ENCODE results near the gene CRTAP.
"Not testable (repeated sequence)": the region's sequence is repeated elsewhere in the genome, so short reads cannot be mapped to it uniquely, and the experiment has no call there.

The CRTAP gene

DNA sequence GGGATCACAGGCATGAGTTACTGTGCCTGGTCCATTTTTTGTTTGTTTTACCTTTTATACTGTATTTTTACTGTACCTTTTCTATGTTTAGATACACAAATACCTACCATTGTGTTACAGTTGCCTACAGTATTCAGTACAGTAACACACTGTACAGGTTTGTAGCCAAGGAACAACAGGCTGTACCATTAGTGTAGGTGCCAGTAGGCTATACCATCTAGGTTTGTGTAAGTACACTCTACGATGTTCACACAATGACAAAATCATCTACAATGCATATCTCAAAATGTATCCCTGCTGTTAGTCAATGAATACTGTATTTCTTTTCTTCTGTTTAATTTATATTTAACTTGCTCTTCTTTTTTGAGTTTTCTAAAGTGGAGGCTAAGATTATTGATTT, 67.8 kb downstream of the CRTAP start:
- not testable (repeated sequence) for DNase-seq

DNA sequence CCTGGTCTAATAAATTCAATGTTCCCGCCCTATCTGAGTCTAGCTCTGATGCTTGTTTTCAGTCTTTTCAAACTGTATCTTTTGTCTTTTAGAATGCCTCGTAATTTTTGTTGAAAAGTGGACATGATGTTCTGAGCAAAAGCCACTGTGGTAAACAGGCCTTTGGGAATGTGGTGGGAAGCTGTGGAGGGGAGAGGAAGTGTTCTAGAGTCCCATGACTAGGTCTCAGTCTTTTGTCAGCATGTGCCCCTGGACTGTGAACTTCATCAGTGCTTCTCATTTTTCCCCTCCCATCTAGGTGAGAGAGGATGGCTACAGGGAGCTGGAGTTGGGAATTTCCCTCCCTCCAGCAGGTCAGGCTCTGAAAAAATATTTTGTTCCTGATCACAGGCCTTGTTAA, 71.0 kb downstream of the CRTAP start:
- no peak for DNase-seq

DNA sequence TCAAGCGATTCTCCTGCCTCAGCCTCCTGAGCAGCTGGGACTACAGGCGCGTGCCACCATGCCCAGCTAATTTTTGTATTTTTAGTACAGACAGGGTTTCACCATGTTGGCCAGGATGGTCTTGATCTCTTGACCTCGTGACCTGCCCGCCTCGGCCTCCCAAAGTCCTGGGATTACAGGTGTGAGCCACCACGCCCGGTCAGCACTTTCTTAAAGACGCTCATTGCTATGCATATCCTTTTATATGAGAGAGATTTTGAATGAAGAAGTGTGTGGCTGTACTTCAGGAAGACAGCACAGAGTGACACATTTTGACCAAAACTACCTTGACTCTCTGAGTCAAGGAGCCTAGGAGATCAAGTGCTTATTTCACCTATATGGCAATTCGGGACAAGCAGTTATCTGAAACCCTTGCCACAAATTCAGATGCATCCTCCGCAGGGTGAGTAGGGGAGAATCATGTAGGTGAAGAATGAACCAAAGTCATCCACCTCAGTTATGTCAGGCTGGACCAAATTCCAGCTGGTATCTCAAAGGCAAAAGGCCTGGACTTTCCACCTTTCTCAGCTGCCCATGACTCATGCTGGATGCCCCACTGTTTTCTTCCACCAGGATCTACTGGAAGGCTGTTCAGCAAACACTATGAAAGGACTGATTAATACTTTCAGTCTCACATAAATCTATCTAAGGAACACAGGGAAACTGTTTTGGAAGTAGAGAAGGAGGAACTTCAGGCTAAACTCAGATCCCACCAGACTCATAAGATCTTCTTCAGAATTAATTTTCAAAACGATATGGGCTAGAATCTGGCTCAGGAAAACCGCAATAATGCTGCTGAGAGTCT, 72.9 kb downstream of the CRTAP start:
- DNase-seq: no peak

DNA sequence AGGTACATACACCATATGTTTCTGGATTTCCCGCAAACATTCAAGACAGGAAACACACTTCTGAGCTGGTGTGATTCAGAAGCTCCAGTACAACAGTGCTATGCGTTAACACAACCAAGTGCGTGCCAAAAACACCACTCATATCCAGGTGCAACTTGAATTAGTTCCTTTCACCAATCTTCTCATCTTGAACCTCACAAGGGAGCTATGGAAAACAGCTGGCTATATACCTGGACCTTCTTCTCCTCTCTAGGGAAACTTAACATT, 73.5 kb downstream of the CRTAP start:
- DNase-seq: no peak

DNA sequence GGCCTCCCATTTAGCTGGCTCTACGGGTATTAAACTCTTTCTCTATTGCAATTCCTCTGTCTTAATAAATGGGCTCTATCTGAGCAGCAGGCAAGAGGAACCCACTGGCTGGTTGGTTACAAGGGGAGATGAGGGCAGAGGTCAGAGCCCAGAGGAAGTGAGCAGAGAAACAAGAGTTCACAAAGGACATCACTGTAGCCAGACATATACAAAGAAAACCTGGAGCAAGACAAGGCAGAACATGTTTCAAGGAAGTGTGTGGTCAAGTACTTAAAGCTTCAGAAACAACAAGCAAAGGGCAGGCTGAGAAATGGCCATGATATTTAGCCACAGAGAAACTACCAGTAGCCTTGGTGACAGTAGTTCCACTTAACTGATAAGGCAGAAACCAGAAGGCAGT, 80.5 kb downstream of the CRTAP start:
- DNase-seq: no peak

DNA sequence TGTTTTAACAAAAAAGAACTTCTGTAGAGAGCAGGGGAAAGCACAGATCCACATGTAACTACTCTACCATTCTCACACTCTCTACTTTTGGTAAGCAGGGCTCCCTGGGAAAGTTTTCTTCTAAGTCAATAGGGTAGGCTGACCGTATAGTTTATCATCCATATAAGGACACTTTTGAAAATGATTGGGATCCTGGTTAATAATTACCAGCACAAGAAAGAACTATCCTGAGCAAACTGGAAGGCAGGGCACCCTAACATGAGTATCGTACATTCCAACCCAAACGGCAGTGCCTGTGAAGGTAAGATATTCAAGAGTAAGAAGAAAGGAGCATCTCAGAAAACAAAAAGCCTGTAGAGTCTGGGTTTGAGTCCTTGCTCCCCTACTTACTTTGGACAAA, 82.7 kb downstream of the CRTAP start:
- no peak for DNase-seq
